ENCODE results near the gene BABAM2. TPM values are rescaled to one million over a fixed set of nuclear protein-coding genes. Genes with fewer than 3 reads are reported as not detected.
"Not testable (repeated sequence)": the region's sequence is repeated elsewhere in the genome, so short reads cannot be mapped to it uniquely, and the experiment has no call there.

Gene BABAM2
- total RNA-seq, 2 experiments from 2014 or later, result 45.2 to 53.2 TPM

DNA sequence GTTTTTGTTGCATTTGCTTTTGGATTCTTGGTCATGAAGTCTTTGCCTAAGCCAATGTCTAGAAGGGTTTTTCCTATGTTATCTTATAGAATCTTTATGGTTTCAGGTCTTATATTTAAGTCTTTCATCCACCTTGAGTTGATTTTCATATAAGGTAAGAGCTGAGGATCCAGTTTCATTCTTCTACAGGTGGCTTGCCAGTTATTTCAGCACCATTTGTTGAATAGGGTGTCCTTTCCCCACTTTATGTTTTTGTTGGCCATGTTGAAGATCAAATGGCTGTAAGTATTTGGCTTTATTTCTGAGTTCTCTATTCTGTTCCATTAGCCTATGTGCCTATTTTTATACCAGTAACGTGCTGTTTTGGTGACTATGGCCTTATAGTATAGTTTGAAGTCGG is 129.0 kb downstream of the BABAM2 start:
- H3K27me3 Mint-ChIP-seq, DNase-seq, H3K4me3 Mint-ChIP-seq, H3K4me1 Mint-ChIP-seq, H3K27ac Mint-ChIP-seq, H3K9me3 Mint-ChIP-seq: not testable (repeated sequence)
- peaks cover 21% of the 10 kb centered on the region for H3K36me3 Mint-ChIP-seq

DNA sequence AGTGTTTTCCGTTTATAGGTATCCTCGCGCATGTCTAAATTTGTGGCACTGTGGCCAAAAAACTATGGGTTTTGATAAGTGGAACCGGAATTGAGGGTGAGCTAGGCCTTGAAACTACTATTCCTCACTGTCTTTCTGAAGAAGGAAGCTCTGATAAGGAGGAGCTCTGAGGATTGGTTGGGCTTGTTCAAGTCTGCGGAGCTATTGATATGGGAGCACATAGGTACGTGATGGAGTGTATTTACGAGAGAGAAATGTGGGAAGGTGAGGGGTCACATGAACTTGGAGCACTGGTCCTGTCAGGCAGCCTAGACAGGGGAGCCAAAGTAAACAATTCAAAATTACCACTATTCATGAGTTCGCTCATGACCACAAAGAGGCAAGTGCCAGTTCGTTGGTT is 131.4 kb downstream of the BABAM2 start:
- Mint-ChIP-seq H3K9me3 (peaks cover 4% of the 10 kb centered on the region), H3K27me3 (no peaks in the 10 kb centered on the region), H3K36me3 (peaks cover 32% of the 10 kb centered on the region), H3K4me3 (no peak overlapping the region), H3K27ac (no peak overlapping the region), H3K4me1 (peaks cover 1% of the 10 kb centered on the region)
- no peak for DNase-seq

DNA sequence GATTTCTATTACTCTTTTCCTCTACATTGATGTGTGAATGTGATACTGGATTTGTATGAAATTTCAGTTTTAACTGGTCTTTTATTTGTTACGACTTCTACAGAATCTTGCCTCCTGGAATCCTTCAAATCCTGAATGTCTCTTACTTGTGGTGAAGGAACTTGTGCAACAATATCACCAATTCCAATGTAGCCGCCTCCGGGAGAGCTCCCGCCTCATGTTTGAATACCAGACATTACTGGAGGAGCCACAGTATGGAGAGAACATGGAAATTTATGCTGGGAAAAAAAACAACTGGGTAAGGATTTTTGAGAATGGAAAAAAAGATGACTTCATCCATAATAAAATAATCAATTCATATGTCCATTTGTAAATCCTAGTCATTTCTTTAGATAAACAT is 134.6 kb downstream of the BABAM2 start:
- Mint-ChIP-seq H3K4me1 (peaks cover 1% of the 10 kb centered on the region), H3K27me3 (no peaks in the 10 kb centered on the region), H3K36me3 (peaks cover 26% of the 10 kb centered on the region), H3K4me3 (no peak overlapping the region), H3K9me3 (peaks cover 4% of the 10 kb centered on the region), H3K27ac (no peak overlapping the region)
- DNase-seq, result no peak

DNA sequence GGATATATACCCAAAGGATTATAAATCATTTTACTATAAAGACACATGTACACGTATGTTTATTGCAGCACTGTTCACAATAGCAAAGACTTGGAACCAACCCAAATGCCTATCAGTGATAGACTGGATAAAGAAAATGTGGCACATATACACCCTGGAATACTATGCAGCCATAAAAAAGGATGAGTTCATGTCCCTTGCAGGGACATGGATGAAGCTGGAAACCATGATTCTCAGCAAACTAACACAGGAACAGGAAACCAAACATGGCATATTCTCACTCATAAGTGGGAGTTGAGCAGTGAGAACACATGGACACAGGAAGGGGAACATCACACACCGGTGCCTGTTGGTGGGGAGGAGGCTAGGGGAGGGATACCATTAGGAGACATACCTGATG is 135.7 kb downstream of the BABAM2 start:
- not testable (repeated sequence) for H3K9me3 Mint-ChIP-seq, H3K4me3 Mint-ChIP-seq, H3K27me3 Mint-ChIP-seq, DNase-seq, H3K27ac Mint-ChIP-seq, H3K4me1 Mint-ChIP-seq
- H3K36me3 Mint-ChIP-seq, result peaks cover 24% of the 10 kb centered on the region

DNA sequence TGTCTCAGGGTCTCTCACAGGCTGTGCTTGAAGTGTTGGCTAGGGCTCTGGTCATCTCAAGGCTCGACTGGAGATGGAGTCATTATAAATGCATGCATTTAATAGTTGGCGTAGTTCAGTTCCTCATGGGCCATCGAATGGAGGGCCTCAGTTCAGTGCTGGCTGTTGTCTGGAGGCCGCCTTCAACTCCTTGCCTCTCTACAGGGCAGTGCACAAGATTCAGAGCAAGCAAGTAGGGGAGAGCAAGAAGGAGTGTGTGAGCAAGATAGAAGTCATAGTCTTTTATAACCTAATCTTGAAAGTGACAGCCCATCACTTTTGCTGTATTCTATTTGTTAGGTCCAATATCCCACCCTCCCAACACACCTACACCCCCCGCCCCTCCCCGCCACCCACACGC is 137.5 kb downstream of the BABAM2 start:
- Mint-ChIP-seq H3K27ac (no peak overlapping the region), H3K27me3 (no peaks in the 10 kb centered on the region), H3K36me3 (peaks cover 24% of the 10 kb centered on the region), H3K9me3 (peaks cover 4% of the 10 kb centered on the region), H3K4me3 (no peak overlapping the region), H3K4me1 (peaks cover 3% of the 10 kb centered on the region)
- no peak for DNase-seq

DNA sequence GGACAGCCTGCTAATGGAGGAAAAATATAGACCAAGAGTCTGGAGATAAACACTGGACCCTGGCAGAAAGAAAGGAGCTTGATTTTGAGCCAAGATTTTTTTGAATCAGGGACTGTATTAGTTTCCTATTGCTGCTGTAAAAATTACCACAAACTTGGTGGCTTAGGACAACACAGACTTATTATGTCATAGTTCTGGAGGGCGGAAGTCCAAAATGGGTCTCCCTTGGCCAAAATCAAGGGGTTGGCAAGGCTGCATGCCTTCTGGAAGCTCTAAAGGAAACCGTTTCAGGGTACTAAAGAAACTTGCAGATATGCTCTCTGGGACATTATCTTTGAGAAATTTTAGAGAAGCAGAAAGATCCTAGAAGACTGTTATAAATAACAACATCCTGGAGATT is 140.1 kb downstream of the BABAM2 start:
- Mint-ChIP-seq H3K27ac (no peak overlapping the region), H3K4me1 (peaks cover 5% of the 10 kb centered on the region), H3K27me3 (no peaks in the 10 kb centered on the region), H3K4me3 (no peak overlapping the region), H3K36me3 (peaks cover 15% of the 10 kb centered on the region), H3K9me3 (peaks cover 4% of the 10 kb centered on the region)
- DNase-seq, result no peak

DNA sequence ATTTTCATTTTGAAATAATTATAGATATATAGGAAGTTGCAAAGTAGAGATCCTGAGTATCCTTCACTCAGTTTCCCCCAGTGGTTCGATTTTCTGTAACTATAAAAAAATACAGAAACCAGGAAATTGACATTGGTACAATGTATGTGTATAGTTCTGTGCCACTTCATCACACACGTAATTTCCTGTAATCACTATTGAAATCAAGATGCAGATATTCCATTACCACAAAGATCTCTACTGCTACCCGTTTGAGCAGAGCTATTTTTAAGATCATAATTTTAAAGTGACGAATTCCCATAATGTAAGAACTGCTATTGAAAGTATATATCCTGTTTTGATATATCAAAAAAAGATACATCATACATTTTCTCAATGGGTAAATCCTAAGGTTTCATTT is 142.3 kb downstream of the BABAM2 start:
- Mint-ChIP-seq H3K36me3 (no peaks in the 10 kb centered on the region), H3K27ac (no peak overlapping the region), H3K9me3 (no peaks in the 10 kb centered on the region), H3K27me3 (no peaks in the 10 kb centered on the region), H3K4me1 (peaks cover 9% of the 10 kb centered on the region), H3K4me3 (no peak overlapping the region)
- no peak for DNase-seq

DNA sequence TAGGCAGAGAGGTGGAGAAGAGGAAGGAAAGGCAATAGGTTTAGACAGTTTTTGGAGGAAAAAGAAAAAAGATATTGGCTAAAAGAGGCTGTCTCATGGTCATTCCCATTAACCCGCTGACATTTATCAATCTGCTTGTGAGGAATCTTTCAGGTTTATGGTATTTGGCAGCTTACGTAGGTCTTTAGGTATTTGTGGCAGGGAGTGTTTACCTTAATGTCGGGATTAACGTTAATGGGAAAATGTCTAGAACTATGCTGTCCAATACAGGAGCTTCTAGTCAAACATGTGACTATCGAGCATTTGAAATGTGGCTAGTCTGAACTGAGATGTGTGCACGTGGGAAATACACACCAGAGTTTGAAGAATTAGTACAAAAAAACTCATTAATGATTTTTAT is 144.2 kb downstream of the BABAM2 start:
- Mint-ChIP-seq H3K27ac (no peak overlapping the region), H3K36me3 (peaks cover 4% of the 10 kb centered on the region), H3K4me1 (peaks cover 20% of the 10 kb centered on the region), H3K9me3 (no peaks in the 10 kb centered on the region), H3K4me3 (no peak overlapping the region), H3K27me3 (no peaks in the 10 kb centered on the region)
- no peak for DNase-seq

DNA sequence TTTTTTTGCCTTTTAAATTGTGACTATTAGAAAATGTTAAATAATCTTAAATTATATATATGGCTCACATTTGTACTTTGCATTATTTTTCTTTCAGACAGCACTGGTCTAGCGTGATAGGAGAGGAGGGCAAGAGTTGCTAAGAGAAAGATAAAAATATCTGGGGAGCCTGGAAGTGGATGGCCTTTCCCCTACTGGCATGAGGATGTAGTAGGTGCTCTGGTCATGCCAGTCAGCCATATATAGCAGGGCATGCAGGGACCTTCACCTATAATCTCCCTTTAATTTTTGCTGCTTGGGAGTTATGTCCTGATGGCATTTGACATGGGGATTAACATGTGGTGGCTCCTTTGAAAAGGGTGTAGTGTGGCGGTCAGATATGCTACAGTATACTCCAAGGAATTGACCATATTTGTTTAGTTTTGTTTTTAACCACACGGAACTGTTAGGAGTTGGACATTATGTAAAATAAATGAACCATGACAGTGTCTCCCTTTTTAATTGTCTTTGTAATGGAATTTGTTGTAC is 144.7 kb downstream of the BABAM2 start:
- H3K36me3 Mint-ChIP-seq, result peaks cover 4% of the 10 kb centered on the region
- H3K27me3 Mint-ChIP-seq, result no peaks in the 10 kb centered on the region
- no peak overlapping the region for H3K4me3 Mint-ChIP-seq
- no peak for DNase-seq
- H3K27ac Mint-ChIP-seq, result no peak overlapping the region
- H3K4me1 Mint-ChIP-seq, result peaks cover 20% of the 10 kb centered on the region
- H3K9me3 Mint-ChIP-seq, result no peaks in the 10 kb centered on the region

DNA sequence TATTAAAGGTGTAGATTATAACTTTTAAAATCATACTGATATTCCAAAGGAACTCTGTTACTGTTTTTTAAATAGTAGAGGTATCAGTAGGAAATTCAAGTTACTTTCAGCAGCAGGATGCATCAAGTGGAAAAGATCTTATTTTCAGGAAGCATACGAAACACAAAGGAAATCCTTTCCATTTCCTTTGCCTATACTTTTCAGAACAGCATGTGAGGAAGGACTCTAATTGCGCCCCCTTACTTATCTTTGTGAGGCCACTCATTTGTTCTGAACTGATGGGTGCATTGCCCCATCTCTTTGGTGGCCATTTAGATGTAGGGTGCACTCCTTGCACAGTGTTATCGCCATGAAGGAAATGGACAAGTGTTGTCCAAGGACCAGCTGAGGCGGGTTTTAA is 145.3 kb downstream of the BABAM2 start:
- Mint-ChIP-seq H3K27me3 (no peaks in the 10 kb centered on the region), H3K27ac (no peak overlapping the region)

DNA sequence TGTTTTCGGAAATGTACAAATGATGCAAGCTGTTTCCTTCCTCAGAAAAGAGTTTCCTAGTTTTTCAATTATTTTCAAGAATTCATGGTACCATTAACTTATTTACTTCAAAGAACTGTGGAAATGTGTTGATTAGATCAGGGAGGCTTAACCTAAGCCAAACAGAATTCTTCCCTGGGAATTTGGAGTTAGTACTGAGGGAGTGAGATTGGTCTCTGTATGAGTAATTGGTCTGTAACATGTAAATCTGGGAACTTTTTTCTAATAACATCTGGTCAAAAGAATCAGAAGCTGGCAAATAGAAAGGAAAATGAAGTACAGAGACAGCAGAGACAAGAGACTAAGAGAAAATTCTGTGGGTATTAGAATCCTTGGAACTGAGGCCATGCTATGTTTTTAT is 145.8 kb downstream of the BABAM2 start:
- Mint-ChIP-seq H3K27me3 (no peaks in the 10 kb centered on the region), H3K36me3 (peaks cover 5% of the 10 kb centered on the region), H3K4me3 (no peak overlapping the region), H3K27ac (no peak overlapping the region), H3K9me3 (no peaks in the 10 kb centered on the region), H3K4me1 (peaks cover 20% of the 10 kb centered on the region)
- no peak for DNase-seq

More for the DNA sequence above, 145.3 kb downstream of the BABAM2 start:
- peaks cover 4% of the 10 kb centered on the region for H3K36me3 Mint-ChIP-seq
- H3K4me1 Mint-ChIP-seq, result peaks cover 20% of the 10 kb centered on the region
- H3K9me3 Mint-ChIP-seq, result no peaks in the 10 kb centered on the region
- no peak for DNase-seq
- H3K4me3 Mint-ChIP-seq, result no peak overlapping the region

DNA sequence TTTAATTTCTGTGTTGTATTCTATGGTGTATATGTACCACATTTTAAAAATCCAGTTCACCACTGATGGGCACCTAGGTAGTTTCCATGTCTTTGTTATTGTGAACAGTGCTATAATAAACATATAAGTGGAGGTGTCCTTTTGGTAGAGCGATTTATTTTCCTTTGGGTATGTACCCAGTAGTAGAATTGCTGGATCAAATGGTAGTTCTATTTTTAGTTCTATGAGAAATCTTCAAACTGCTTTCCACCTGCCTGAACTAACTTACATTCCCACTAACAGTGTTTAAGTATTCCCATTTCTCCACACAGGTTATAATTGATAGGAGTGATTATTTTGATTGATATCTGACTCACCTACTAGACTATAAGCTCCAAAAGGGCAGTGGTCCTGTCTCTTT is 148.2 kb downstream of the BABAM2 start:
- peaks cover 14% of the 10 kb centered on the region for H3K4me1 Mint-ChIP-seq
- no peaks in the 10 kb centered on the region for H3K27me3 Mint-ChIP-seq
- peaks cover 12% of the 10 kb centered on the region for H3K36me3 Mint-ChIP-seq
- no peak overlapping the region for H3K4me3 Mint-ChIP-seq
- DNase-seq, result no peak
- H3K27ac Mint-ChIP-seq, result no peak overlapping the region
- H3K9me3 Mint-ChIP-seq, result no peaks in the 10 kb centered on the region

DNA sequence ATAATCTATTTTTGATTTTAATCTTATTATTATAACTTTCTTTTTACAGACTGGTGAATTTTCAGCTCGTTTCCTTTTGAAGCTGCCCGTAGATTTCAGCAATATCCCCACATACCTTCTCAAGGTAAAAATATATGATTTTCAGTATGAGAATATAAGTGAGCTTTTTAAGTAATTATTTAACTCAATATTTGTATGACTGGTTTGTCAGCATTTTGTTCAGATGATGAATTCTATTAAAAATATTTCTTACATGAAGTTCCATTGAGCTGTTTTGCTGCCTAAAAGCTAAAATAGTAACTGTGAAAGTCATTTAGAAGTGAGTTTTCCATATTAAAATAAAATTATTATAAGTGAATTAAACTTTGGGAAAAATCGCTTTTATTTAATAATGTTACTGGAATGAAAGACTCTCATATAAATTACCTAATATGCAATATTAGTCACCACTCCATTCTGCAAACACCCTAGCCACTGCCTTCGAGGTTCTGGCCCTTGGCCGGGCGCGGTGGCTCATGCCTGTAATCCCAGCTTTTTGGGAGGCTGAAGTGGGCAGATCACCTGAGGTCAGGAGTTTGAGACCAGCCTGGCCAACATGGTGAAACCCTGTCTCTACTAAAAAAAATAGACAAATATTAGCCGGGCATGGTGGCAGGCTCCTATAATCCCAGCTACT is 155.3 kb downstream of the BABAM2 start:
- Mint-ChIP-seq H3K27ac (no peak overlapping the region), H3K36me3 (peaks cover 11% of the 10 kb centered on the region), H3K4me1 (peaks cover 5% of the 10 kb centered on the region), H3K4me3 (no peak overlapping the region), H3K9me3 (no peaks in the 10 kb centered on the region), H3K27me3 (no peaks in the 10 kb centered on the region)
- DNase-seq, result no peak

DNA sequence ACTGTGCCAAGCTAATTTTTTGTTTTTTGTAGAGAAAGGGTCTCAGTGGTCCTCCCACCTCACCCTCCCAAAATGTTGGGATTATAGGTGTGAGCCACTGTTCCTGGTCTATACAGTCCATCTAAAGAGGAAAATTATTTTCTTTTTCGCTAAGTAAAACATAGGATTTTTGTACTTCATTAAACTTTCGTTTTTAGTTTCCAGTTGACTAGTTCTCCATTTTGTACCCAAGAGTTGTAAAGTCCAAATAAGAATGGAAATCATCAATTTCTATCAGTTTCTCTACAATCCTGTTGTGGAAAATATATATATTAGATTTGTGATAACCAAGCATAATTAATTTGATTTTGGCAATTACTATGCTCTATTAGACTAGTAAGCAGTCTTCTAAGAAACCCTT is 156.4 kb downstream of the BABAM2 start:
- Mint-ChIP-seq H3K9me3 (no peaks in the 10 kb centered on the region), H3K4me3 (no peak overlapping the region), H3K36me3 (peaks cover 12% of the 10 kb centered on the region), H3K4me1 (peaks cover 5% of the 10 kb centered on the region), H3K27me3 (no peaks in the 10 kb centered on the region), H3K27ac (no peak overlapping the region)
- no peak for DNase-seq

DNA sequence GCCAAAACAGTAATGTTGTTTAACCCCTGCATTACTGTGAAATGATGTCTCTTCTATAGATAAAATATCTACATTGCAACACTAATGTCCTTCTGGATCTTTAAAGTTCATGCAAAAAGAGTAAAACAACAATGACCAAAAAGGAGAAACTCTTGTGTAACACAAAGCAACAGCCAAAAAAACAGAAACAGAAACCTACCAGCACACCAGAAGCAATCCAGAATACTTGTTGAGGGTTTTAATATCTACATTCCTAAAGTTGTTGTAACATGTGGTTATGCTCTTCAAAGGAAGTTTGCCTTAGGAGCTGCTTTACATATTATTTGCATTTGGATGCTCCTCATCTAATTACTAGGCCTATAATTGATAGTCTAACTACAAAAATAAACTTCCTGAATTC is 157.2 kb downstream of the BABAM2 start:
- Mint-ChIP-seq H3K4me3 (no peak overlapping the region), H3K9me3 (no peaks in the 10 kb centered on the region), H3K36me3 (peaks cover 11% of the 10 kb centered on the region), H3K4me1 (peaks cover 5% of the 10 kb centered on the region), H3K27ac (no peak overlapping the region), H3K27me3 (no peaks in the 10 kb centered on the region)
- DNase-seq, result no peak

DNA sequence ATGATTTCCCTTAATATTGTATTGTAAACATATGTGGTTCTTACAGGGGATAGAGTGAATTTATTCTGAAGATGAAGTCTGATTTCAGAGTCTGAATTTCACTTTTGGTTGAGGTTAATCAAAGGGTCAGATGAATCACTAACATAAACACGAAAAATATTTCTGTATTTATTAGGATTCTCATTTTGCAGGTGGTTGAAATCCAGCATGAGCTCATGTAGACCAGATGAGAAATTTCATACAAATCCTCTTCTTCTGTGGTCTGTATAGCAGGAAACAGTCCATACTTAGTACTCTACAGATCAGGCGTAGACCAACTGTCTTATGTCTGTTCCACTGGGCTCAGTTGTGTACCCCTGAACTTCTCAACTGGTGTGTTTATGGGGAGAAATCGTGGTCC is 157.8 kb downstream of the BABAM2 start:
- Mint-ChIP-seq H3K9me3 (no peaks in the 10 kb centered on the region), H3K36me3 (peaks cover 11% of the 10 kb centered on the region), H3K4me1 (peaks cover 5% of the 10 kb centered on the region), H3K27ac (no peak overlapping the region), H3K27me3 (no peaks in the 10 kb centered on the region), H3K4me3 (no peak overlapping the region)
- DNase-seq, result no peak

Data from activated naive CD8-positive, alpha-beta T cell treated with anti-CD3 and anti-CD28 coated beads for 36 hours (primary cell).